Fibroblast of pulmonary artery (primary cell): Measurements from ENCODE around the gene SMIM13.

Experiments
- DNase-seq: peaks from one replicate; pipeline ENCODE4 v3.0.0-alpha.2; 2010; ENCODE audit warnings: low read depth
- H3K4me3 ChIP-seq: replicated peaks from 2 replicates; pipeline ENCODE4 v1.5.1; 2011; ENCODE audit warnings: low read depth, mild to moderate bottlenecking, control low read depth, low read length, moderate library complexity
- CTCF ChIP-seq: IDR thresholded peaks from 2 replicates; pipeline ENCODE4 v1.5.1; 2011; ENCODE audit warnings: mild to moderate bottlenecking, control low read depth, low read length, inconsistent platforms; ENCODE audit errors: missing control alignments

Gene SMIM13

GRCh38 chr6:11164717-11165646, 71.3 kb downstream of the SMIM13 start:
- no peak for TF ChIP-seq CTCF
- H3K4me3 ChIP-seq = no peak overlapping the region
- DNase-seq = no peak

- no peak for DNase-seq
- TF ChIP-seq CTCF = no peak
Measured at GRCh38 chr6:11166948-11167347, 73.3 kb downstream of the SMIM13 start.

GRCh38 chr6:11168091-11168635, 74.5 kb downstream of the SMIM13 start:
- TF ChIP-seq CTCF = no peak
- no peak overlapping the region for H3K4me3 ChIP-seq
- peak; percentile 12 for DNase-seq

More at GRCh38 chr6:11166948-11167347, 73.3 kb downstream of the SMIM13 start:
- H3K4me3 ChIP-seq = no peak overlapping the region

GRCh38 chr6:11171952-11172351, 78.3 kb downstream of the SMIM13 start:
- no peak for DNase-seq
- TF ChIP-seq CTCF = no peak
- H3K4me3 ChIP-seq = no peak overlapping the region

GRCh38 chr6:11172501-11173327, 79.1 kb downstream of the SMIM13 start:
- H3K4me3 ChIP-seq = no peak overlapping the region
- peak; percentile 81 for TF ChIP-seq CTCF
- peak; percentile 60 for DNase-seq

- TF ChIP-seq CTCF = no peak
- H3K4me3 ChIP-seq = no peak overlapping the region
- DNase-seq = no peak
Measured at GRCh38 chr6:11174242-11174611, 80.6 kb downstream of the SMIM13 start.
